Panc1 (cell line): ENCODE measurements around the gene TACC2.

ENCODE experiments used
- CTCF ChIP-seq: fragments of 450-650 bp; IDR thresholded peaks from 2 replicates; pipeline ENCODE4 v1.5.1; 2017; ENCODE audit warnings: mild to moderate bottlenecking
- POLR2AphosphoS5 ChIP-seq: IDR thresholded peaks from 2 replicates; pipeline ENCODE4 v1.6.1; 2012; ENCODE audit warnings: mild to moderate bottlenecking, low read depth, low read length, moderate library complexity

GRCh38 chr10:122143238-122143841, 154.4 kb downstream of the TACC2 start:
- TF ChIP-seq CTCF (no peak), POLR2AphosphoS5 (no peak)
